Spleen (tissue), 13 donors: ENCODE results near the gene OR5D13. TPM values are rescaled to one million over a fixed set of nuclear protein-coding genes. Genes with fewer than 3 reads are reported as not detected.

Experiments used
- DNase-seq: peaks from one replicate; pipeline ENCODE4 v3.0.0-alpha.2; 2020
- H3K27ac ChIP-seq, 8 donors: fragments of 200-600 bp; sonication (generic) in 7 of 8; 1 replicate in 4 of 8; 2 replicates in 4 of 8; pipeline versions ENCODE4 v1.5.0 to v1.8.0; 2016 to 2021; ENCODE audit warnings: inconsistent platforms in 4 of 8, mild to moderate bottlenecking in 4 of 8, moderate library complexity in 1 of 8
- H3K27me3 ChIP-seq, 7 donors: fragments of 200-600 bp; sonication (generic) in 6 of 7; replicated peaks in 1 of 7; 1 replicate in 4 of 7; 2 replicates in 3 of 7; pipeline versions ENCODE4 v1.5.0 to v1.8.0; 2016 to 2021; ENCODE audit warnings: inconsistent platforms in 3 of 7, mild to moderate bottlenecking in 1 of 7
- H3K36me3 ChIP-seq, 6 donors: fragments of 200-600 bp; sonication (generic) in 5 of 6; 1 replicate in 4 of 6; 2 replicates in 2 of 6; pipeline versions ENCODE4 v1.5.0 to v1.8.0; 2016 to 2021; ENCODE audit warnings: inconsistent platforms in 2 of 6
- H3K4me1 ChIP-seq, 6 donors: fragments of 200-600 bp; sonication (generic) in 5 of 6; 1 replicate in 3 of 6; 2 replicates in 3 of 6; pipeline versions ENCODE4 v1.5.0 to v1.8.0; 2016 to 2021; ENCODE audit warnings: inconsistent platforms in 3 of 6
- H3K4me3 ChIP-seq, 8 donors: fragments of 200-600 bp; sonication (generic) in 7 of 8; 1 replicate in 4 of 8; 2 replicates in 4 of 8; pipeline versions ENCODE4 v1.5.0 to v1.8.0; 2016 to 2021; ENCODE audit warnings: inconsistent platforms in 4 of 8, mild to moderate bottlenecking in 4 of 8, moderate library complexity in 2 of 8
- H3K9me3 ChIP-seq, 8 donors: fragments of 200-600 bp; sonication (generic) in 7 of 8; 1 replicate in 4 of 8; 2 replicates in 4 of 8; pipeline versions ENCODE4 v1.5.0 to v1.8.0; 2016 to 2021; ENCODE audit warnings: inconsistent platforms in 4 of 8
- CTCF ChIP-seq, 11 experiments: fragments of 200-600 bp in 7 of 11; fragments of 450-650 bp in 4 of 11; sonication (generic) in 4 of 11; IDR thresholded peaks in 8 of 11; conservative IDR thresholded peaks in 3 of 11; 1 replicate in 7 of 11; 2 replicates in 4 of 11; pipeline versions ENCODE4 v1.4.0 to v1.8.0; 2016 to 2021; ENCODE audit warnings: antibody characterized with exemption in 11 of 11, inconsistent platforms in 4 of 11, mild to moderate bottlenecking in 1 of 11
- POLR2A ChIP-seq, 3 donors: fragments of 450-650 bp; IDR thresholded peaks; one replicate each; pipeline ENCODE4 v1.5.1; 2017; ENCODE audit warnings: antibody characterized with exemption in 3 of 3, mild to moderate bottlenecking in 1 of 3
- POLR2AphosphoS5 ChIP-seq, 3 donors: sonication (generic); formaldehyde crosslinking; IDR thresholded peaks; one replicate each; pipeline ENCODE4 v1.5.1; 2017; ENCODE audit warnings: antibody characterized with exemption in 3 of 3
- WGBS, 5 donors: extraction: QIAGEN DNeasy Blood & Tissue Kit in 3 of 5; methylation state at CpG; one replicate each; pipeline versions ENCODE4 v1.1.5 to v1.1.7; 2013 to 2018; 5-methylcytosine and 5-hydroxymethylcytosine counted together
- intact Hi-C: fragments of 100-400 bp; cut with DNase I; formaldehyde crosslinking; loops from one replicate; pipeline ENCODE4 v1.15.0; 2023; ENCODE audit warnings: low total_unique reads
- long read RNA-seq, 2 donors: transcript quantifications; one replicate each; lab custom pipeline, GENCODE V29; 2026
- polyA plus RNA-seq, 3 donors: library from polyadenylated mRNA; stranded (reverse); fragments of 200-250 nt; gene quantifications; one replicate each; pipeline ENCODE4 v1.2.1, GENCODE V29; 2013
- total RNA-seq, 7 donors: library from RNA; depleted of rRNA in 3 of 7; stranded (reverse); fragments of >200 nt in 3 of 7; fragmentation: NEBNext Ultra II Directional in 4 of 7; extraction: Animal tissue kit (Norgen Biotek cat#: 25700) in 4 of 7; gene quantifications; one replicate each; pipeline versions ENCODE4 v1.1.0 to v1.2.1, GENCODE V29; 2016 to 2021
- donor health status: healthy with polysubstance abuse.
- donor health status: DM: no; HTN: no; CAD: no; lungs with moderate emphysema.
- donor health status: DM: no; HTN: no; CAD: no.
- donor health status: Bipolar disorder and iron deficiency.
- donor health status: healthy.
- donor health status: DM: no; HTN: no; CAD: no.
- donor health status: DM: yes; HTN: yes; CAD: no.

OR5D13 gene
- total RNA-seq (not detected), polyA plus RNA-seq (not detected)
- long read RNA-seq, donor 1 = 0 reads
- long read RNA-seq, donor 2 = 0 reads

DNA sequence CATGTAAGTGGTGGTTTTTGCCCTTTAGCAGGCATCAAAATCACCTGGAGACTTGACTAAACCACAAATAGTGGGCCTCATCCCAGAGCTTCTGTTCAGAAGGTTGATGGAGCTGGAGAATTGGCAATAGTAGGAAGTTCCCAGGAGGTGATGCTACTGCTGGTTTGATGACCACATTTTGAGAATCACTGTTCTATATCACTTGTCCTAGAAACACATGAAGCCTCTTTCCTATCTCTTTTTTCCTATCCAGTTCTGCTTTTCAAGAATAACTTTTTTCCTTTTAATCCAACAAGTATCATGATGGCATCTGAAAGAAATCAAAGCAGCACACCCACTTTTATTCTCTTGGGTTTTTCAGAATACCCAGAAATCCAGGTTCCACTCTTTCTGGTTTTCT, at the start of gene OR5D13:
TSS of gene OR5D13 (plus strand) at position 301 of the 400 bp plus-strand sequence. CDS start at position 301, 0 bp downstream.
- intact Hi-C loops = no loop called here
- no peak within 1 kb of the TSS for H3K4me3 ChIP-seq

GRCh38 chr11:55726715-55727324, 46.4 kb upstream of the OR5D13 start:
- Histone ChIP-seq H3K4me3 (no peak overlapping the region), H3K27me3 (no peaks in the 10 kb centered on the region), H3K36me3 (no peaks in the 10 kb centered on the region), H3K9me3 (peaks cover 0 to 31% (median 6%) of the 10 kb centered on the region in 8 donors), H3K4me1 (no peaks in the 10 kb centered on the region), H3K27ac (no peak overlapping the region)
- WGBS, 5 donors = 22 to 34% (median 27%) methylated on average over 5 of the region's 5 CpGs
- TF ChIP-seq POLR2A (IDR thresholded peaks at IDR 0.05) (no peak), POLR2AphosphoS5 (IDR thresholded peaks at IDR 0.05) (no peak), CTCF (IDR thresholded peaks at IDR 0.05 in 8 of 11, conservative IDR thresholded peaks at IDR 0.05 in 3 of 11) (no peak)
- intact Hi-C loops = no loop called here
- no peak for DNase-seq

More for the DNA sequence above, at the start of gene OR5D13:
- no peak for TF ChIP-seq CTCF (IDR thresholded peaks at IDR 0.05 in 8 of 11, conservative IDR thresholded peaks at IDR 0.05 in 3 of 11)
- no peak for TF ChIP-seq POLR2AphosphoS5 (IDR thresholded peaks at IDR 0.05)
- TF ChIP-seq POLR2A (IDR thresholded peaks at IDR 0.05) = no peak
- Histone ChIP-seq H3K9me3 (peaks cover 0 to 61% (median 14%) of the 10 kb centered on the region in 8 donors), H3K4me1 (no peaks in the 10 kb centered on the region), H3K36me3 (no peaks in the 10 kb centered on the region), H3K27ac (no peak within 1 kb of the TSS), H3K27me3 (no peaks in the 10 kb centered on the region)
- no peak for DNase-seq

DNA sequence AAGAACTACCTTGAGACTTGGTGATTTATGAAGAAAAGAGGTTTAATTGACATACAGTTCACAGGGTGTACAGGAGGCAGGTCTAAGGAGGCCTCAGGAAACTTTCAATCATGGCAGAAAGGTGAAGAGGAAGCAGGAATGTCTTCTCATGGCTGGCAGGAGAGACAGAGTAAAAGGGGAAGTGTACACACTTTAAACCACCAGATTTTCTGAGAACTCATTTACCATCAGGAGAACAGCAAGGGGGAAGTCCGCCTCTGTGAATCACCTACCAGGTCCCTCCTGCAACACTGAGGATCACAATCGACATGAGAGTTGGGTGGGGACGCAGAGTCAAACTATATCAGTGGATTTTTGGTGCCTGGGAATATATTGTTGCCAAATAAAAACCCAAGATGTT, 40.3 kb upstream of the OR5D13 start:
- H3K27me3 ChIP-seq = no peaks in the 10 kb centered on the region
- no peak overlapping the region for H3K4me3 ChIP-seq
- DNase-seq = no peak
- H3K27ac ChIP-seq = no peak overlapping the region
- 58 to 76% (median 61%) methylated on average over 3 of the region's 3 CpGs for WGBS, 5 donors
- no peaks in the 10 kb centered on the region for H3K36me3 ChIP-seq
- no peaks in the 10 kb centered on the region for H3K4me1 ChIP-seq
- TF ChIP-seq POLR2AphosphoS5 (IDR thresholded peaks at IDR 0.05) = no peak
- TF ChIP-seq POLR2A (IDR thresholded peaks at IDR 0.05) = no peak
- TF ChIP-seq CTCF (IDR thresholded peaks at IDR 0.05 in 8 of 11, conservative IDR thresholded peaks at IDR 0.05 in 3 of 11) = no peak
- peaks cover 0 to 43% (median 10%) of the 10 kb centered on the region in 8 donors for H3K9me3 ChIP-seq
- intact Hi-C loops = no loop called here

DNA sequence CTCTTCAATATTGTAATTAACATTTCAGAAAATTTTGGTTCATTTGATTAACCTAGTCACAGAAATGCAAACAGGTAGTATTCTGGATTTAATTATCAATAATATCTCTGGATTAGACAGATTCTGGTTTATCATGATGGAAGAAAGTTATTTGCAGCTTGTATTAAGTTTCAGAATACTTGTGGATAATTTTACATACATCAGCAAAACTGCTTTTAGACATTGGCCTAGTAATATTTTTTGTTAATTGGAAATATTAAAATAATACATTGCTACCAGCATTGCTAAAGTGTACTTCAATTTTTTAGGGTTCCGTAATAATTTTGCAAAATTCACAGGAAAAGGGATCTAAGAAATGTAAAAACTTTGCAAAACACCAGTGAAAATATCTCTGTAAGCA, 18.4 kb downstream of the OR5D13 start:
- Histone ChIP-seq H3K4me1 (no peaks in the 10 kb centered on the region), H3K4me3 (no peak overlapping the region), H3K27me3 (no peaks in the 10 kb centered on the region), H3K36me3 (no peaks in the 10 kb centered on the region), H3K9me3 (peaks cover 0 to 27% (median 11%) of the 10 kb centered on the region in 8 donors), H3K27ac (no peak overlapping the region)
- no peak for DNase-seq
- intact Hi-C loops = no loop called here
- WGBS, 5 donors = 77 to 91% (median 80%) methylated on average over 1 of the region's 1 CpG
- TF ChIP-seq POLR2AphosphoS5 (IDR thresholded peaks at IDR 0.05) = no peak
- no peak for TF ChIP-seq CTCF (IDR thresholded peaks at IDR 0.05 in 8 of 11, conservative IDR thresholded peaks at IDR 0.05 in 3 of 11)
- no peak for TF ChIP-seq POLR2A (IDR thresholded peaks at IDR 0.05)
